Ovary (tissue), 3 donors: ENCODE measurements around the gene RPL21.

Source experiments
- CTCF ChIP-seq, 3 donors: fragments of 450-650 bp in 2 of 3; fragments of 200-600 bp in 1 of 3; IDR thresholded peaks; one replicate each; pipeline versions ENCODE4 v1.5.1 to v1.8.0; 2016 to 2022; ENCODE audit warnings: antibody characterized with exemption in 3 of 3, mild to moderate bottlenecking in 1 of 3
- POLR2A ChIP-seq: fragments of 450-650 bp; IDR thresholded peaks from one replicate; pipeline ENCODE4 v1.6.1; 2017; ENCODE audit warnings: antibody characterized with exemption, mild to moderate bottlenecking, moderate library complexity
- donor health status: DM: no; HTN: no; CAD: no.

DNA sequence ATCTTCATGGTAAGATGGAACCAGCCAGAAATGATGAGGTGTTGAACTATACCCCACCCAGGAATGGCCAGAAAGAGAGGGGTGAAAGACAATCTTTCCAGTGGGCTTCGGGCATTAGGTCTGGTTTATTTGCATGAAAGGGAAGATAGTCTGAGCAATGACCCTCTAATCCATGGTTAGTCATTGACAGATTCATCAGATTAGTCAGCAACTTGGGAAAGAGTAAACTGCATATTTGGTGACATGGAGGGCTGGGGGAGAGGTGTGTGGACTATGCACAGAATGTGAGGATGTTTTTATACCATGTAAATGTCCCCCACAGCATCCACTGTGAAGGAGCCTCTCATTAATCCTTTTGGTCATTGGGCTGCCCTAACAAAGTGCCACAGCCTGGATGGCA is 49.7 kb upstream of the RPL21 start:
- TF ChIP-seq CTCF (IDR thresholded peaks at IDR 0.05) (no peak), POLR2A (no peak)
